GM21786 (cell line): ENCODE results near the gene ESYT1.
"Not testable (repeated sequence)": the region's sequence is repeated elsewhere in the genome, so short reads cannot be mapped to it uniquely, and the experiment has no call there.

Experiments
- ATAC-seq: cut with Tn5 transposase; IDR thresholded peaks from one replicate; pipeline ENCODE4 v1.9.1; 2021; ENCODE audit not compliant: unreplicated experiment

ESYT1 gene

GRCh38 chr12:56104109-56104814, 23.8 kb upstream of the ESYT1 start, which contains the start of gene PA2G4:
PA2G4 (plus strand) TSS chr12:56104559; CDS start chr12:56104738, 179 bp downstream.
- ATAC-seq = peak; percentile 91

- ATAC-seq = peak; percentile 6
These were observed 23.1 kb upstream of the ESYT1 start for GRCh38 chr12:56104815-56105608.

- no peak for ATAC-seq
These were observed 22.5 kb upstream of the ESYT1 start for GRCh38 chr12:56105609-56105902.

- ATAC-seq = no peak
These were observed 20.8 kb upstream of the ESYT1 start for GRCh38 chr12:56107242-56107641.

- no peak for ATAC-seq
These were observed 17.5 kb upstream of the ESYT1 start for GRCh38 chr12:56110571-56110970.

GRCh38 chr12:56114084-56114483, 14.0 kb upstream of the ESYT1 start:
- ATAC-seq = no peak

- ATAC-seq = no peak
These were observed 12.7 kb upstream of the ESYT1 start for GRCh38 chr12:56115329-56115728.

- ATAC-seq = peak; percentile 43
These were observed 11.6 kb upstream of the ESYT1 start, which contains the start of gene RPL41 for GRCh38 chr12:56116267-56117081. RPL41 (plus strand) TSS chr12:56116633.

- not testable (repeated sequence) for ATAC-seq
These were observed 10.9 kb upstream of the ESYT1 start for GRCh38 chr12:56117082-56117706.

- ATAC-seq = peak; percentile 82
These were observed 10.0 kb upstream of the ESYT1 start, which contains the start of gene ZC3H10 for GRCh38 chr12:56117778-56118687. ZC3H10 (plus strand) TSS chr12:56118266; CDS start chr12:56120563, 2,297 bp downstream.

- no peak for ATAC-seq
These were observed 9.2 kb upstream of the ESYT1 start for GRCh38 chr12:56118688-56119357.

GRCh38 chr12:56119361-56119796, 8.7 kb upstream of the ESYT1 start:
- no peak for ATAC-seq

GRCh38 chr12:56120158-56120846, 7.8 kb upstream of the ESYT1 start:
- ATAC-seq = no peak

- ATAC-seq = no peak
These were observed 6.7 kb upstream of the ESYT1 start for GRCh38 chr12:56121204-56121870.

GRCh38 chr12:56122637-56123036, 5.4 kb upstream of the ESYT1 start:
- no peak for ATAC-seq

GRCh38 chr12:56124133-56124532, 3.9 kb upstream of the ESYT1 start:
- ATAC-seq = no peak

- ATAC-seq = no peak
These were observed 1.3 kb upstream of the ESYT1 start for GRCh38 chr12:56126732-56127239.

GRCh38 chr12:56127485-56127887, 581 bp upstream of the ESYT1 start:
- ATAC-seq = no peak
